ENCODE measurements around the gene MDK.
"Not testable (repeated sequence)": the region's sequence is repeated elsewhere in the genome, so short reads cannot be mapped to it uniquely, and the experiment has no call there.

The MDK gene

GRCh38 chr11:46377831-46378230, 3.6 kb upstream of the MDK start:
- Histone ChIP-seq H3K27ac (ENCODE audit: low read depth, low read length) (no peak overlapping the region), H3K9me3 (ENCODE audit: control insufficient read depth, insufficient read depth, low read length) (no peaks in the 10 kb centered on the region), H3K4me1 (ENCODE audit: control insufficient read depth, low read length) (peaks cover 18% of the 10 kb centered on the region)

GRCh38 chr11:46378296-46378695, 3.2 kb upstream of the MDK start:
- Histone ChIP-seq H3K9me3 (ENCODE audit: control insufficient read depth, insufficient read depth, low read length) (no peaks in the 10 kb centered on the region), H3K27me3 (ENCODE audit: control insufficient read depth, low read length) (peaks cover 25% of the 10 kb centered on the region), H3K4me3 (ENCODE audit: low read length) (no peak overlapping the region), H4K20me1 (ENCODE audit: control insufficient read depth, insufficient read depth, low read depth, low read length) (no peaks in the 10 kb centered on the region; the same call in 1 of the 2 replicates), H3K4me1 (ENCODE audit: control insufficient read depth, low read length) (peaks cover 18% of the 10 kb centered on the region), H3K36me3 (ENCODE audit: control insufficient read depth, low read length) (peaks cover 22% of the 10 kb centered on the region; the same call in 1 of the 2 replicates), H3K27ac (ENCODE audit: low read depth, low read length) (no peak overlapping the region), H3K79me2 (ENCODE audit: control insufficient read depth, low read length) (no peaks in the 10 kb centered on the region), H3K9me2 (replicated peaks; ENCODE audit: control insufficient read depth, low read length) (no peaks in the 10 kb centered on the region), H3K4me2 (ENCODE audit: low read length) (no peak overlapping the region), H3F3A (ENCODE audit: control insufficient read depth, insufficient read depth) (no peaks in the 10 kb centered on the region)
- TF ChIP-seq CTCF (IDR thresholded peaks at IDR 0.05; ENCODE audit: low read depth, low read length, poor library complexity, severe bottlenecking) (no peak), EZH2phosphoT487 (IDR thresholded peaks at IDR 0.05; ENCODE audit: borderline replicate concordance, low read length) (no peak)

More at GRCh38 chr11:46377831-46378230, 3.6 kb upstream of the MDK start:
- Histone ChIP-seq H3F3A (ENCODE audit: control insufficient read depth, insufficient read depth) (no peaks in the 10 kb centered on the region), H3K4me3 (ENCODE audit: low read length) (no peak overlapping the region), H3K36me3 (ENCODE audit: control insufficient read depth, low read length) (peaks cover 22% of the 10 kb centered on the region; the same call in 1 of the 2 replicates), H3K27me3 (ENCODE audit: control insufficient read depth, low read length) (peaks cover 22% of the 10 kb centered on the region), H3K9me2 (replicated peaks; ENCODE audit: control insufficient read depth, low read length) (no peaks in the 10 kb centered on the region), H3K79me2 (ENCODE audit: control insufficient read depth, low read length) (no peaks in the 10 kb centered on the region), H3K4me2 (ENCODE audit: low read length) (no peak overlapping the region), H4K20me1 (ENCODE audit: control insufficient read depth, insufficient read depth, low read depth, low read length) (no peaks in the 10 kb centered on the region; the same call in 1 of the 2 replicates)
- TF ChIP-seq EZH2phosphoT487 (IDR thresholded peaks at IDR 0.05; ENCODE audit: borderline replicate concordance, low read length) (no peak), CTCF (IDR thresholded peaks at IDR 0.05; ENCODE audit: low read depth, low read length, poor library complexity, severe bottlenecking) (no peak)

GRCh38 chr11:46378811-46379481, 2.5 kb upstream of the MDK start:
- H3K9me2 ChIP-seq (replicated peaks; ENCODE audit: control insufficient read depth, low read length) = no peaks in the 10 kb centered on the region
- H3K27ac ChIP-seq (ENCODE audit: low read depth, low read length) = no peak overlapping the region
- TF ChIP-seq EZH2phosphoT487 (IDR thresholded peaks at IDR 0.05; ENCODE audit: borderline replicate concordance, low read length) (no peak), CTCF (IDR thresholded peaks at IDR 0.05; ENCODE audit: low read depth, low read length, poor library complexity, severe bottlenecking) (no peak)
- H3K4me1 ChIP-seq (ENCODE audit: control insufficient read depth, low read length) = peaks cover 18% of the 10 kb centered on the region
- no peaks in the 10 kb centered on the region; the same call in 1 of the 2 replicates for H4K20me1 ChIP-seq (ENCODE audit: control insufficient read depth, insufficient read depth, low read depth, low read length)
- H3K4me3 ChIP-seq (ENCODE audit: low read length) = no peak overlapping the region
- H3K27me3 ChIP-seq (ENCODE audit: control insufficient read depth, low read length) = peaks cover 25% of the 10 kb centered on the region
- H3K36me3 ChIP-seq (ENCODE audit: control insufficient read depth, low read length) = peaks cover 18% of the 10 kb centered on the region; the same call in 1 of the 2 replicates
- no peaks in the 10 kb centered on the region for H3F3A ChIP-seq (ENCODE audit: control insufficient read depth, insufficient read depth)
- no peaks in the 10 kb centered on the region for H3K9me3 ChIP-seq (ENCODE audit: control insufficient read depth, insufficient read depth, low read length)
- no peak overlapping the region for H3K4me2 ChIP-seq (ENCODE audit: low read length)
- no peaks in the 10 kb centered on the region for H3K79me2 ChIP-seq (ENCODE audit: control insufficient read depth, low read length)

- H3K36me3 ChIP-seq (ENCODE audit: control insufficient read depth, low read length) = peaks cover 17% of the 10 kb centered on the region; the same call in 1 of the 2 replicates
- not testable (repeated sequence) for H3K9me3 ChIP-seq (ENCODE audit: control insufficient read depth, insufficient read depth, low read length); H4K20me1 ChIP-seq (ENCODE audit: control insufficient read depth, insufficient read depth, low read depth, low read length)
Observed at GRCh38 chr11:46379482-46380293, 1.8 kb upstream of the MDK start.

More at GRCh38 chr11:46379482-46380293, 1.8 kb upstream of the MDK start:
- Histone ChIP-seq H3K4me1 (ENCODE audit: control insufficient read depth, low read length) (peaks cover 18% of the 10 kb centered on the region), H3K27me3 (ENCODE audit: control insufficient read depth, low read length) (peaks cover 25% of the 10 kb centered on the region)
- H3K4me3 ChIP-seq (ENCODE audit: low read length); H3K4me2 ChIP-seq (ENCODE audit: low read length); H3K27ac ChIP-seq (ENCODE audit: low read depth, low read length); H3K79me2 ChIP-seq (ENCODE audit: control insufficient read depth, low read length); H3F3A ChIP-seq (ENCODE audit: control insufficient read depth, insufficient read depth); H3K9me2 ChIP-seq (replicated peaks; ENCODE audit: control insufficient read depth, low read length): not testable (repeated sequence)
